GM19023 (cell line): ENCODE data around the gene CLEC19A.

ENCODE experiments used
- ATAC-seq: cut with Tn5 transposase; IDR thresholded peaks from one replicate; pipeline ENCODE4 v1.9.1; 2021; ENCODE audit warnings: mild to moderate bottlenecking, moderate library complexity; ENCODE audit not compliant: unreplicated experiment

The CLEC19A gene

DNA sequence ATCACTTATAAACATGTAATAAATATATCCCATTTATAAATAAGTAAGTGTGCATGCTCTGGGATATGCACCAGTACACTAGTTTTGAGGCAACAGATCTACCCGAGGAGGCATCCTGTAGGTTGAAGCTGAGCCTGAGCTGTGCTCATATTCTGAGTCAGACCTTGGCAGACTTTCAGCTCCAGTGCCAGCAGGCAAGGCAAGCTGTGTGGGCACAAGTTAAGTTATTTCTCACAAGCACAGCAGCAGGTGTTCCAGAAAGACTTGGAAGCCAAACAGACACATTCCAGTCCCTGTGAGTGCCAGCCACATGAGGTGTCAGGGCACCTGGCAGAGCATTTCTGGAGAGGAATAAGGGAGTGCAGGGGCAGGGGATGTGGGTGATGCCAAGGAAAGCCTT, 1.3 kb upstream of the CLEC19A start:
- no peak for ATAC-seq

DNA sequence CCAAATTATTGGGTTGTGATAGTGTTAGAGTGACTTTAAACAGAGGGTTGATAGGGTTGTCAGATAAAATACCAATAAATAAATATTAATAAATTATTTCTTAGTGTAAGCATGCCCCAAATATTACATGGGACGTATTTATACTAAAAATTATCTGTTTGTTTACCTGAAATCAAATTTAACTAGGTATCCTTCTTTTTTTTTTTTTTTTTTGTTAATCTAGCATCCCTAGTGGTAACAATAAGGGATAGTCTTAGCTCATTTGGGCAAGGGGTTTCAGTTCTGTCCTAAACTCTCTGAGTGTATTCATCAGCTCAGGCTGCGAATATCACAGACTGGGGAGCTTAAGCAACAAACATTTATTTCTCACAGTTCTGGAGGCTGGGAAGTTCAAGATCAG, 1.3 kb downstream of the CLEC19A start:
- no peak for ATAC-seq

DNA sequence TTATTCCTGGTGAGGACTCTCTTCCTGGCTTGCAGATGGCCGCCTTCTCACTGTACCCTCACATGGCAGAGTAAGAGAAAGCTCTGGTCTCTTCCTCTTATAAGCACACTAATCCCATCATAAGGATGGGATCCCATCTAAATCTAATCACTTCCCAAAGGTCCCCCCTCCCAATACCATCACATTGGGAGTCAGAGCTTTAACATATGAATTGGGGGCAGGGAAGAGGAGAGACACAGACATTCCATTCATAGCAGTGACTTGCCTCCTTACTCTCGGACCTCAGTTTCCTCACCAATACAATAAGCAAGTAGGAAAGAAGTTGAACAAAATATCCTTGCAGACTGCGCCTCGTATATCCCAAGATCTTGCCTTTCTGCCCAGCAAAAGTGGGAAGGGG, 1.7 kb downstream of the CLEC19A start:
- no peak for ATAC-seq

DNA sequence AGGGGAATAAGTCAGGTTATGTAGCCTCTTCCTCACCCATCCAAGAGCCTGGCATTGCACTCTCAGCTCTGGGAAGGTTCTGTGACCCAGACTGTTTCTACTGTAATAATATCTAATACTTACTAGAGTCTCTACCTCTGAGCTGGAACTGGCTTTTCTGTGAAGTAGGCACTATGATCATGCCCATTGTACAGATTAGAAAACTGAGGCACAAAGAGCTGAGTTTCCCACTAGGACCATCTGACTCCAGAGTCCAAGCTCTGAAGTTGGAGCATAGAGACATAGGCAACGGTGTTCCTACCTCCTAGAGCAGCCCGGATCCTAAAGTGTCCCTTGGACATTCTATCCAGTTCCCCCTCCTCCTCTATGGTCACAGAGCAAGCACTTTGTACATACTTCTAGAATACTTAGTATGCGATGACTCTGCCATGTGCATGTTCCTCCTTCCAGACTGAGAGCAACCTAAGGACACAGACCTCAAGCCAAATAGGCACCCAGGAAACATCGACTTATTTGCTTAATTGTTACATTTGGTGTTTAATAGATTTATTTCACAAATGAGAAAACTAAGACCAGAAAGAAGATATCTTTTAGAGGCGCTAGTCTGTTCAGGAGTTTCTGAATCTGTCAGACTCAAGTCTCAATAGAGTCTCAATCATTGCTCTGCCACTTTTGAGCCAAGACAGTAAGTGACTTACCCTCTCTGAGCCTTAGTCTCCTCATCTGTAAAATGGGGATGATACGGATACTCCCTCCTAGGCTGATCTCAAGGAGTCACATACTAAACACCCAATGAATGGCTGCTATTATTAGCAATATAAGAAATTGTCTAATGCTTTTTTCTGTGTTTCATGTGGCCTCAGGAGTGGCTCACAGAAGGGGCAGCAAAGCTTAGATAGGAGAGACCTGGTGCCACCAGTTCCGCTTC, 3.6 kb downstream of the CLEC19A start:
- ATAC-seq, result no peak

DNA sequence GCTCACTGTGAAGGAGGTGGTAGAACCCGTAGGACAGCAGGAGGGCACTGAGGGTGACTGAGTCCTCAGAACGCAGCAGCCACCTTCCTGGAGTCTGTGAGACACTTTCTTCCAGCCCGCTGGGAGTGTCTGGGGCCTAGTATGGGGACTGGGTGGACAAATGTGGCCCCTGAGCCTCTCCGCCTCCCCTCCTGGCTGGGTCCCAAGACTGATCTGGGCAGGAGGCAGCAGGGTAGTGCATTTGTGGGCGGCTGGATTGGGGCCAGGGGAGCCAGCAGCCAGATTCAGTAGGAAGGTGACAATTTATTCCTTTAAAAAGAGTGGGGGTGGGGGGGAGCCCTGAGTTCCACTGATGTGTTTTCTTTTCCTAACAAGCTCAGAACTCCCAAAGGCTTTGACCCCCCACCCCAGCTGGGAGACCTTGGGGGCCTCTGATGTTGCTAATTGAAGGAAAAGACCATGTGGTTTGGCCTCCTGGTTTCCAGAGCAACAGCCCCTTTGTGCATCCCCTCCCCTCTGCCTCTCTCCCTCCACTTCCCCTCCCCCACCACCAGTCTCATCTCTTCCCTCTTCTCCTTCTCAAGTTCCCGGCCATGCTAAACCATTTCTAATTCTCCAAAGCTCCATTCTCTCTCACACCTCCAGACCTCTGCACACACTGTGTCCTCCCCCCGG, 4.4 kb downstream of the CLEC19A start:
- ATAC-seq, result no peak

DNA sequence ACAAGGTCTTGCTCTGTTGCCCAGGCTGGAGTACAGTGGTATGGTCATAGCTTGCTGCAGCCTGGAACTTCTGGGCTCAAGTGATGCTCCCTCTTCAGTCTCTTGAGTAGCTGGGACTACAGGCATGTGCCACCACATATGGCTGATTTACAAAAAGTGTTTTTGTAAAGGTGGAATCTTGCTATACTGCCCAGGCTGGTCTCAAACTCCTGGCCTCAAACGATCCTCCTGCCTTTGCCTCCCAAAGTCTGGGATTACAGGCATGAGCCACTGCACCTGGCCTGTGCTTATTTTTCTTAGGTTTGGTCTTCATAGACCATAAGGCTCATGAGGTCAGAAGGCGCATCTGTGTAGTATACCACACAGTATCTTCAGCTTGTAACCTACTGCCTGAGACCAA, 5.3 kb downstream of the CLEC19A start:
- ATAC-seq, result no peak

DNA sequence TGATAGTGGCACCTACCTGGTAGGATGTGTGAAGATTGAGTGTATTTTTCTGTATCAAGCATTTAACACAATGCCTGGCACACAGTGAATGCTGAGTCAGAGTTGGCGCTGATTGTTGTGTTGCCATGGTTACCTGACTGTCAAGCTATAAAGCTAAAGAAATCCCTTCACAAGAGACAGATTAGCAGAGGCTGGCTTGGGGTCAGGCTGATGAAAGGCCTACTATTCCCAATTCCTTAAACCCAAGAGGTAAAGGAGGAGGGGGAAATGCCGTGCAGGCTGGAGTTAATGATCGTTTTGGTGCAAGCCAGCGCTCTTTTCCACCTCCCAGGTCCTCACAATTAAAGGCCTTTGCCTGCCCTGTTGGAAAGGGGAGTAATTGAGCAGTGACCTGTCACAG, 5.9 kb downstream of the CLEC19A start:
- no peak for ATAC-seq

DNA sequence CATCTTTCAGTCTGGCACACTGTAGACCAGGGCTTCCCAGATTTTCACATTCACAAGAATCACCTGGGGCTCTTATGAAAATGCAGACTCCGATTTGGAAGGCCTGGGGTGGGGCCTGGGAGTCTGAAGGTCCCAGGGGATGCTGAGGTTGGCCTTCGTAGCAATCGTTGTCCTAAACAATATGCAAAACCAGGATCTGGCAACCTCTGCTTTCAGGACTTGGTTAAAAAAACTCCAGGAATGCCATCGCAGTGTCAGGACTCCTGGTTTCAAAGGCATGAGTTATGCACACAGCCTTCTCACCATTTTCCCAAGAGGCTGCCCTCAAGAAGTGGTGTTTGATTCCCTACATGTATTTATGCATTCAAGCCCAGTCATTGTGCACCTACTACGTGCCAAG, 6.7 kb downstream of the CLEC19A start:
- ATAC-seq, result no peak

DNA sequence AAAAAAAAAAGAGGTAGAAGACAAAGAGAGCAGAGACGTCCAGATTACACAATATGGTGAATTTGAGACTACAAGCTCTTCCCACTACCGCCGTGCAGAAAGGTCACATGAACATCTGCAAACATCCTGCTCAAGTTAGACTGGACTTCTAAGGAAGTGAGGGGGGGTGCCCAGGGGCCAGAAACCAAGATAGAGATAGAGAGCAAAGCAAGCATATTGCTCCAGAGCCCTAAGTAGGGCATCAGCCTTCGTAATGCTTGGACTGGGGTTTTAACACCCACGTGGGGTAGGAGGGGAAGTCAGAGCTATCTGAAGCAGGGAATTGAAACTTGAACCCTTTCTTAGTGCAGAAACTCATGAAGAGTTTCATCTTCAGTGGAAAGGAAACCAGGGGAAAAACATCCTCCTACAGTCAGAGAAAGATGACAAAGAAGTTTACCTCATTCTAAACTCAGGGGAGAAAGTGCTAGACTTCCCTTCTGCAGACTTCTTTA, 8.7 kb downstream of the CLEC19A start:
- peak; percentile 74 for ATAC-seq

DNA sequence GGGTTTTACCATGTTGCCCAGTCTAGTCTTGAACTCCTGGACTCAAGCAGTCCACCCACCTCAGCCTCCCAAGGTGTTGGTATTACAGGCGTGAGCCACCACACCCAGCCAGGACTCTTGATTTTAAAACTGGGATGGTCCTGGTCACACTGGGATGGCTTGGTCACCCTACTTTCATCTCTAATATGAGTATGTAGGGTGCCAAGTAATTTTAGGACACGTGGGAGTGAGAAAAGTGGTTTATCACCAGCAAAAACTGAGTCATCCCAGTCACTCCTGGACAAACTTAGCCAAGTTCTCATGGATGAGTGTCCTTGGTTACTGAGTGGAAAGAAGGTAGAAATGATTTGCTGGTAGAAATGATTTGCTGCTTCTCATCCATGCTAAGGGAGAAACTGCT, 9.9 kb downstream of the CLEC19A start:
- no peak for ATAC-seq

DNA sequence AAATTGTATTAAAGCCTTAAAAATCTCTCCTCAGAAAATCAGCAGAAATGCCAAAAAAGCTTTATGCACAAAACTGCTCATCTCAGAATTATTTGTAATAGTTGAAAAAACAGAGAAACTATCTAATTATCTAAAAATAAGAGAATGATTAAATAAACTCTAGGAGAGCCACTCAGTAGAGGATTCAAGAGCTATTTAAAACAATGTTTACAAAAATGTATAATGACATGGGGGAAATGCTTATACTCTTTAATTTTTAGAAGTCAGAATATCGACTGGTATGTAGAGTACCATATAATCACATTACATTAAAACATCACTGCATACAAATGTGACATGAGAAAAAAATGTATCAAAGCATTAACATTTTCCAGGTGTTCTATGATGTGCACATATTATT, 11.9 kb downstream of the CLEC19A start:
- ATAC-seq, result no peak

DNA sequence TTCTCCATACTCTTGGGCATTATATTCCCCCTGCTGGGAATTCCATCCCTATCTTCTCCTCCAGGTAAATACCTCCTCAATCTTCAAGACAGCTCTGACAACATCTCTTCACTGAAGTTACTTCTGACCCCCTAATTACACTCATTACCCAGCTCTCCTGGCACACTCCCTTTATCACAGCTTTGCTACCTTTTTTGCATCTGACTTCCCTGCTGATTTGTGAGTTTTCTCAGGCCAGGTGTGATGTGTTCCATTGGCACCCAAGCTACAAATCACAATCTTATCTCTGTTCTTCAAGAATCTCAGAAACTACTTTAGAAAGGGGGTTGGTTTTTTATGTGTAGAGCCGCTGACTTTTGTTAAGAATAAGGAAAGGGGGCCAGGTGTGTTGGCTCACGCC, 14.0 kb downstream of the CLEC19A start:
- no peak for ATAC-seq

DNA sequence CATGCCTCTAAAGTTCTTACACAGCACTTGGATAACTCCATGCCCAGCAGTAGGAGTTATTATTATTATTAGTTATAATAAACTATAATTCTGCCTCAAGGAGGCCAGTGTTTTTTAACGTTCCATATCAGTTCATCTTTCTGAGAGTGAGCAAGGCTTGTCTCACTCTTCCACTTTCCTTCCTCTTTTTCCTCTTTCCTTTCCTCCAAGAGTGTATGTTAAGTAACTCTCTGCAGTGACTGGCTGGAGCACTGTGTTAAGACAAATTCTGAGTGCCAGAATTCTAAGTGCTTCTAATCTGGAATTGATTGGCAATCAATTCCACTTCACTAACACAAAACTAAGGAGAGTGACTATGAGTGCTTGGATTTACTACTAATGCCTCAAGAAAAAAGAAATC, 16.4 kb downstream of the CLEC19A start:
- no peak for ATAC-seq

DNA sequence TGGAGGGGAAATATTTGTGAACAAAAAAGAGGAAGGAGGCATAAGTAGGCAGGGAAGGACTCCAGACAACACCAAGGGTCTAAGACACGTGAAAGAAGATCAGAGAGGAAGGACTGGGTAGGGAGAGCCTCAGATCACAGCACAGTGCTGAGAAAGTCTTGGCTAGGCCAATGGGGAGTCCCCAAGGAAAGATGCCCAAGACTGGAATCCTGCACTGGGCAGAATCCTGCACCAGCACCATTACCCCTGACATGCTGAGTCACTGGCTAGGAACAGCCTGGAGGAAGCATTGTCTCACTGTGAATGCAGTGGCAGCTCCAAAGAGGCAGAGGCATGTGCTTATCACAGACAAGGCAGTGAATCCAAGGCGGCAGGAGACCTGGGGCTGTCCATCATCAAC, 19.2 kb downstream of the CLEC19A start:
- no peak for ATAC-seq

DNA sequence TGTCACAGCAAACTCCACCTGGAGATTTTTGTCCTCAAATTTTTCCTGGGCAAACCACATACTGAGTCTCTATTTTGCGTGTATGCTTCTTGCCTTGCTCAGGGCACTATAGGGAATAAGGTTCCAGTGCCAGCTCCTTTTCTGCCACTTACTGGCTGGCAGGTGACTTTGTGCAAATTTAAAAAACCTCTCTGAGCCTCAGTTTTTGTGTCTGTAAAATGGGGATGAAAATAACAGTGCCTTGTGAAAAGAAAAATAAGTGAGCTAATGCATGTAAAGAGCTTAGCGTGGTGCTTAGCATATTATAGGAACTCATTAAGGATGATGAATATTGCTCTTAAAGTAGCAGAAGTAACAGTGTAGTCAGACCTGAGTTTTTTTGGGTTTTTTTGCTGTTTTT, 19.9 kb downstream of the CLEC19A start:
- no peak for ATAC-seq

DNA sequence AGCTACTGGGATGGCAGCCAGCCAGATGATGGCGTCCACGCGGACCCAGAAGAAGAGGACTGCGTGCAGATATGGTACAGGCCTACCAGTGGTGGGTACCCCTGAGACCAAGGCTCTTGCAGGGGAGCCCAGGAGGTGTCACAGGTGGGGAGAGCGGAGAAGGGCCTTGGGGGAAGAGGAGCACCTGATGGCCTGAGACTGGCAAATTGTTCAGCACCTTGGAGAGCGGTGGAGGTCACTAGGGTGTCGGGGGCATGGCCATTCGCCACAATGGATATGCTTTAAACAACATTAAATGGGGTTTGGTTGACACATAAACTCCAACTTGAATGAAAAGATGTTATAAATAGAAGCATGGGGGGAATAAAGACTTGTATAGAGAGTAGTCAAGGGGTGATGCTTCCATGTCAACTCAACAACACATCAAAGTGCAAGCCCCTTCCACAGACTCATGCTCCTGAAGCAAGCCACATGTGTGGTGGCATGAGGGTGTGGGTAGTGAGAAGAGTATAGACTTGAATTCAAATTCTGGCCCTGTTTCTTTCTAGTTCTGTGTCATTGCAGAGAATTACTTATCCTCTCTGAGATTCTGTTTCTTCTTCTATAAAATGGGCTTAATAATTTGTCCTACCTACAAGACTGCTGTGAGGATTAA, 22.2 kb downstream of the CLEC19A start:
- no peak for ATAC-seq

DNA sequence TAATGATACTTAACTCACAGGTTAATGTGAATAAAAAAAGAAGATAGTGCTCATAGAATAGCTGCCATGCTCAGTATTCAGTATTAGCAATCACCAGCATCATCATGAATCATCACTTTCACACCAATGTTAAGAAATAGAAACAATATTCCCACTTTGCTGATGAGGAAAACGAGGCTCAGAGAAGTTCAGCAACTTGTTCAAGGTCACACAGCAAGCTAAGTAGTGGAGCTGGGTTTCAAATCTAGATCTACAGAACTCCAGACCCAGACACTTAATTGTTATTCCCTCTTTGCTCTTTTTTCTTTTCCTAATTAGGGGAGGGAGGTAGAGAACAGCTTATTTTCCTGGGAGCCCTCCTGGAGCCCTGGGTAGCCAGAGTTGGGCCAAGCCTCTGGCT, 22.9 kb downstream of the CLEC19A start:
- ATAC-seq, result no peak

DNA sequence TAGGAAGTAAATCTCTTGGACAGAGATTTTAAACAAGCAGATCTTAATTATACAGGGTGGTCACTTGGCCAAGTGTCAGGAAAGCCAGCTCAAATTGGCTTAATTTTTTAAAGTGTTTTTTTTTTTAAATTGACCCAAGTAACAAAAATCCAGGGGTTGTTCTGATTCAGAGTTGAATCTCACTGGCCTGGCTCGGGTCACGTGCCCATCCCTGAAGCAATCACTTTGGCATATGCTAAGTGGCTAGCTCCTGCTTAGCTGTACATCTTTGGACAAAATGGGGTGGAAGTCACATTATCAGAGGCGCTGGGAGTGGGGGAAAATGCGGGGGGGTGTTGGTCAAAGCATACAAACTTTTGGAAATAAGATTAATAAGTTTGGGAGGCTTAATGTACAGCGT, 23.6 kb downstream of the CLEC19A start:
- ATAC-seq, result no peak

DNA sequence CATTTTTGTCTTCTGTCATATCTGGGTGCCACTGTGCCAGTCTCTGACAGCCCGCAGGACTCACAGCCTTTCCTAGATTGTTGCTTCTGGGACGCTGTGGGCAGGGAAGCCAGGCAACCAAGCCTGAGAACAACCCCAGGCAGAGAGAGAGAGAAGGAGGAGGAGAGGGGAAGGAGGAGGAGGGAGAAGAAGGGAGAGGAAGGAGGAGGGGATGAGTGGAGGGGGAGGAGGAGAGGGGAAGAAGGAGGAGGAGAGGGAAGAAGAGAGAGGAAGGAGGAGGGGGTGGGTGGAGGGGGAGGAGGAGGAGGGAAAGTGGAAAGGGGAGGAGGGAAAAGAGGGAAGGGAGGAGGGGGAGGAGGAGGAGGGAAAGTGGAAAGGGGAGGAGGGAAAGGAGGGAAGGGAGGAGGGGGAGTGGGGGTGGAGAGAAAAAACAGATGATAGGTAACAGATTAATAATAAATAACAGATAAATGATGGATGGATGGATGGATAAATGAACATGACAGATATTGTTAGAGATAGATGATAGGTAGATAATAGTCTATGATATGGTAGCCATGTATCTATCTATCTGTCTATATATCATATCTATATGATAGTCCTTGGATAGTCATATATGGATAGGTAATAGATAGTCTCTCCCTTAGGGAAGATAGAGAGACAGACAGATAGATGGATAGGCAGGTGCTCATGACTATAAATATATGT, 29.3 kb downstream of the CLEC19A start:
- no peak for ATAC-seq

DNA sequence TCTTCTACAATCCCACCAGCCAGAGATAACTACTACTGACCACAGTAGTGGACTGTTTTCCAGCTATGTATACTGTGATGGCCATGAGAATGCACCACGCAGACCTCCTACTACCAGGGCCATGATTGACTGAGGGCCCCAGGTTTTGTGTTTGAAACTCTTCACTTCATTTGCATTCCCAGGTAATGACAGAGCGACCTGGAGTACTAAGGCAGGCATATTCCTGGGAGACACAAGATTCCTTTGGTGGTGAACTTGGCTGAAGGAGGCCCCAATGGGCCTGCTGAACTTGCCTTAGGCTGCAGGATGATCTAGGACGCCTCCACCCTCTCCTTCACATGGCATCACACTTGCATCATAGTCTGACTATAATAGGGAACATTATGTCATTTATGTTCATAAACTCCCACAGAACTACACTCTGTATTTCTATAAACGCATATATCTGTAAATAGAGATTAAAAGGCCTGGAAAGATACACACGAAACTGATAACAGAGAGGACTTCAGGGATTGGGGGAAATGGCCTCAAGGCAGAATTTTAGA, 30.4 kb downstream of the CLEC19A start:
- no peak for ATAC-seq

DNA sequence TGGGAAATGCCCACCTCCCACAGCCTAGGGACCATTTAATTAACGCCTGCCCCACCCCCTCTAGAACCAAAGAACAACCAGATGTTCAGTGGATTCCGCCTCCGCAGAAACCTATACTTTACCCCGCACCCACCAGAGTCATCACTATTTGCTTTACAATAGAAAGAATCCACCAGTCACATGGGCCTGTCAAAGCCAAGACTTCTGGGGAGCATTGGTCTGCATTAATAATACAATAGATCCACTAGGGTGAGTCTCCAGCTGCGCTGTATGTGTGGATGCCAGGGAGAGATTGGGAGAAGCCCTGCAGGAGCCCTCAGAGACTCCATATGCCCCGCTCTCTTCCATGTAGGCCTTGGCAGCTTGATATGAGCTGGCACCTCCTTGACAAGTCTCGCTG, 31.3 kb downstream of the CLEC19A start:
- ATAC-seq, result no peak
